K562 (cell line): ENCODE data around the gene BLID. TPM values are rescaled to one million over a fixed set of nuclear protein-coding genes. Genes with fewer than 3 reads are reported as not detected.

Source experiments
- ATAC-seq: fragments of 200-7000 bp; cut with Tn5 transposase; 3 replicates; pipeline ENCODE4 v1.9.1; 2020; ENCODE audit warnings: moderate library complexity
- BruUV-seq: library from RNA; stranded (reverse); fragments of 400-500 nt; replicated peaks from 2 replicates; lab custom pipeline; 2021; lab: Mats Ljungman, UMichigan
- CTCF ChIA-PET: fragments of 300-600 bp; formaldehyde crosslinking; extraction: SDS; loops from one replicate; lab custom pipeline; 2021; ENCODE audit warnings: low intra/inter-chr PET ratio; lab: Yijun Ruan, JAX
- POLR2A ChIA-PET: fragments of 300-600, 350-650 bp; sonication (Branson Sonifier 250); formaldehyde crosslinking; extraction: SDS; loops from one replicate; lab custom pipeline; 2021; ENCODE audit warnings: antibody characterized with exemption, inconsistent platforms; lab: Yijun Ruan, JAX
- DNase-seq, 4 experiments: peaks; one replicate each; pipeline versions ENCODE4 v3.0.0 to v3.0.0-alpha.2; 2011 to 2018; ENCODE audit warnings: low spot score in 3 of 4, mixed read lengths in 3 of 4; ENCODE audit errors: extremely low read depth in 1 of 4
- FAIRE-seq: peaks from 2 replicates; lab custom pipeline; 2011; peaks lifted over from hg19 to GRCh38; lab: Jason Lieb, UNC
- H2AFZ ChIP-seq: 2 replicates; pipeline ENCODE4 v1.6.0; 2011; ENCODE audit warnings: low read depth, low read length, control low read depth, inconsistent platforms
- H3K27ac ChIP-seq: fragments of 200-600 bp; 3 replicates; pipeline ENCODE4 v1.8.0; 2011; ENCODE audit warnings: low read depth, mild to moderate bottlenecking, control low read depth, inconsistent platforms, low read length, moderate library complexity, mixed read lengths; ENCODE audit errors: extremely low read depth
- H3K27me3 ChIP-seq, 2 experiments: fragments of 300-600 bp in 1 of 2; 2 replicates in 1 of 2; 3 replicates in 1 of 2; pipeline versions ENCODE4 v1.6.0 to v1.8.0; 2011; ENCODE audit warnings: inconsistent platforms in 2 of 2, low read length in 2 of 2, mild to moderate bottlenecking in 1 of 2, mixed read lengths in 1 of 2, moderate library complexity in 1 of 2; ENCODE audit not compliant: control insufficient read depth in 2 of 2, insufficient read depth in 2 of 2
- H3K36me3 ChIP-seq: fragments of 300-600 bp; 3 replicates; pipeline ENCODE4 v1.8.0; 2011; ENCODE audit warnings: mild to moderate bottlenecking, low read length, inconsistent platforms; ENCODE audit not compliant: control insufficient read depth, insufficient read depth
- H3K4me1 ChIP-seq, 2 experiments: fragments of 200-600 bp in 1 of 2; replicated peaks in 1 of 2; 2 replicates in 1 of 2; 3 replicates in 1 of 2; pipeline versions ENCODE4 v1.5.1 to v1.8.0; 2011; ENCODE audit warnings: inconsistent platforms in 2 of 2, low read length in 2 of 2, mild to moderate bottlenecking in 1 of 2, mixed read lengths in 1 of 2, moderate library complexity in 1 of 2; ENCODE audit not compliant: control insufficient read depth in 2 of 2, insufficient read depth in 2 of 2
- H3K4me2 ChIP-seq: 2 replicates; pipeline ENCODE4 v1.6.1; 2011; ENCODE audit warnings: low read length, control low read depth, inconsistent platforms, mixed read lengths; ENCODE audit not compliant: insufficient read depth
- H3K4me3 ChIP-seq: fragments of 200-600 bp; sonication (generic), shearing (Covaris generic); 2 replicates; pipeline ENCODE4 v1.5.1; 2016; ENCODE audit warnings: control low read depth, inconsistent platforms
- H3K79me2 ChIP-seq: fragments of 200-600 bp; 3 replicates; pipeline ENCODE4 v1.8.0; 2011; ENCODE audit warnings: low read length, inconsistent platforms; ENCODE audit not compliant: control insufficient read depth, insufficient read depth
- H3K9ac ChIP-seq, 2 experiments: 2 replicates each; pipeline versions ENCODE4 v1.6.0 to v1.6.1; 2011; ENCODE audit warnings: low read depth in 2 of 2, low read length in 2 of 2, control low read depth in 1 of 2, inconsistent platforms in 1 of 2, mild to moderate bottlenecking in 1 of 2, mixed read lengths in 1 of 2; ENCODE audit not compliant: insufficient read depth in 1 of 2
- H3K9me1 ChIP-seq: one replicate; pipeline ENCODE4 v1.6.0; 2011; ENCODE audit warnings: inconsistent platforms, mild to moderate bottlenecking, low read length, moderate library complexity; ENCODE audit not compliant: control insufficient read depth, insufficient read depth
- H3K9me3 ChIP-seq: replicated peaks from 2 replicates; pipeline ENCODE4 v1.5.1; 2011; ENCODE audit warnings: low read depth, low read length, inconsistent platforms; ENCODE audit not compliant: control insufficient read depth, insufficient read depth
- H4K20me1 ChIP-seq: replicated peaks from 2 replicates; pipeline ENCODE4 v1.6.1; 2011; ENCODE audit warnings: low read length, inconsistent platforms, mixed read lengths; ENCODE audit not compliant: control insufficient read depth, insufficient read depth
- BACH1 ChIP-seq: fragments of 200-800 bp; sonication (Bioruptor generic); IDR thresholded peaks from 2 replicates; pipeline ENCODE4 v1.6.1; 2016; ENCODE audit warnings: missing genetic modification characterization, missing compliant biosample characterization
- DIDO1 ChIP-seq: fragments of 450-650 bp; IDR thresholded peaks from 2 replicates; pipeline ENCODE4 v1.6.1; 2016; ENCODE audit warnings: low read depth, missing biosample characterization, missing genetic modification characterization
- HCFC1 ChIP-seq: IDR thresholded peaks from 2 replicates; pipeline ENCODE4 v1.6.1; 2012; ENCODE audit warnings: low read depth, low read length, improper control_type of control experiment
- PHB2 ChIP-seq: fragments of 450-650 bp; IDR thresholded peaks from 2 replicates; pipeline ENCODE4 v1.6.1; 2017; ENCODE audit warnings: low read depth
- POLR3G ChIP-seq: IDR thresholded peaks from 2 replicates; pipeline ENCODE4 v1.6.1; 2011; ENCODE audit not compliant: insufficient read length, insufficient replicate concordance; ENCODE audit errors: extremely low read depth
- RBFOX2 ChIP-seq: fragments of 200-400 bp; formaldehyde crosslinking; IDR thresholded peaks from 2 replicates; pipeline ENCODE4 v1.6.1; 2017; ENCODE audit warnings: low read depth, mild to moderate bottlenecking, low read length, moderate library complexity
- RFX1 ChIP-seq: fragments of 450-650 bp; IDR thresholded peaks from 2 replicates; pipeline ENCODE4 v1.6.1; 2016; ENCODE audit warnings: mild to moderate bottlenecking, moderate library complexity
- SOX6 ChIP-seq: fragments of 450-650 bp; IDR thresholded peaks from 2 replicates; pipeline ENCODE4 v1.6.1; 2014; ENCODE audit warnings: mild to moderate bottlenecking
- TAL1 ChIP-seq: fragments of 450-650 bp; IDR thresholded peaks from 2 replicates; pipeline ENCODE4 v1.6.1; 2016; ENCODE audit warnings: mild to moderate bottlenecking
- THRB ChIP-seq: fragments of 450-650 bp; formaldehyde crosslinking; conservative IDR thresholded peaks from 2 replicates; pipeline ENCODE4 v1.4.0; 2022; ENCODE audit warnings: mild to moderate bottlenecking, missing genetic modification characterization
- ZNF184 ChIP-seq: sonication (generic); formaldehyde crosslinking; IDR thresholded peaks from 2 replicates; pipeline ENCODE4 v1.5.0; 2020; ENCODE audit warnings: missing genetic modification reagents
- ZNF224 ChIP-seq: sonication (generic); formaldehyde crosslinking; IDR thresholded peaks from 2 replicates; pipeline ENCODE4 v1.8.0; 2022; ENCODE audit warnings: mild to moderate bottlenecking, missing genetic modification reagents
- ZNF644 ChIP-seq: fragments of 200-800 bp; sonication (Bioruptor generic); IDR thresholded peaks from 2 replicates; pipeline ENCODE4 v1.6.1; 2016; ENCODE audit warnings: low read depth, missing genetic modification characterization, missing compliant biosample characterization
- ZNF77 ChIP-seq: fragments of 250-450 bp; sonication (Bioruptor Pico); IDR thresholded peaks from 2 replicates; pipeline ENCODE4 v1.5.0; 2020
- WGBS: fragments of 100-300 bp; shearing (Covaris generic); methylation state at CpG from one replicate; pipeline ENCODE4 v1.1.6; 2016; ENCODE audit warnings: low coverage, mixed read lengths; ENCODE audit not compliant: insufficient coverage; ENCODE audit errors: missing lambda C conversion rate; 5-methylcytosine and 5-hydroxymethylcytosine counted together
- in situ Hi-C: fragments of 300-500 bp; cut with MboI; formaldehyde crosslinking; loops from 4 replicates; pipeline ENCODE4 v1.15.0; 2018; ENCODE audit warnings: inconsistent platforms, mixed read lengths
- intact Hi-C: fragments of 100-400 bp; cut with micrococcal nuclease; formaldehyde crosslinking; loops from 2 replicates; pipeline ENCODE4 v1.14.2; 2022
- polyA plus RNA-seq, 8 experiments: library from polyadenylated mRNA; depleted of rRNA in 4 of 8; stranded (reverse) in 5 of 8; unstranded in 3 of 8; fragments of >200 nt; fragmentation: Nextera tagmentation in 2 of 8; fragmentation: Illumina TruSeq in 1 of 8; extraction: Ambion mirVana in 2 of 8; extraction: Trizol in 1 of 8; gene quantifications; 2 replicates each; pipeline versions ENCODE4 v1.2.1 to v1.2.3, GENCODE V29; 2011 to 2014; ENCODE audit warnings: inconsistent platforms in 1 of 8, missing spikeins in 1 of 8
- total RNA-seq, 7 experiments: library from RNA; depleted of rRNA in 6 of 7; stranded (reverse); fragments of >200 nt in 6 of 7; fragmentation: Illumina TruSeq in 2 of 7; extraction: Trizol in 2 of 7; gene quantifications; 2 replicates each; pipeline versions ENCODE4 v1.2.1 to v1.2.3, GENCODE V29; 2011 to 2021; ENCODE audit warnings: low replicate concordance in 1 of 7
- TF ChIP-seq, protein P1 (sequence below): sonication (generic); formaldehyde crosslinking; IDR thresholded peaks from 2 replicates; pipeline ENCODE4 v1.8.1; 2023; ENCODE audit warnings: mild to moderate bottlenecking, missing genetic modification reagents

Gene BLID
- total and polyA plus RNA-seq, 9 of the 15 experiments (the other 6 are each of a cell fraction or from before 2014, with no cell fraction given) = not detected

GRCh38 chr11:122069707-122070360 lies 46.2 kb downstream of the BLID start:
- intact Hi-C loops = no loop called here
- under 1% methylated on average over 7 of the region's 7 CpGs for WGBS
- H3K36me3 ChIP-seq = no peaks in the 10 kb centered on the region
- in situ Hi-C loops = no loop called here
- H3K9me1 ChIP-seq = no peaks in the 10 kb centered on the region
- no peak overlapping the region for H2AFZ ChIP-seq
- H3K4me2 ChIP-seq = no peak overlapping the region
- no peaks in the 10 kb centered on the region for H4K20me1 ChIP-seq
- H3K9me3 ChIP-seq = no peaks in the 10 kb centered on the region; the same call in 1 of the 2 replicates
- POLR2A ChIA-PET = no interaction called here
- H3K27ac ChIP-seq = no peak overlapping the region
- no peak overlapping the region for H3K4me3 ChIP-seq
- DNase-seq (no peak), FAIRE-seq (no peak), ATAC-seq (no peak)
- H3K4me1 ChIP-seq = no peaks in the 10 kb centered on the region
- CTCF ChIA-PET = no interaction called here
- H3K79me2 ChIP-seq = no peaks in the 10 kb centered on the region
- no peak overlapping the region for H3K9ac ChIP-seq
- TF ChIP-seq ZNF224 (CRISPR knock-in tag) (no peak), RFX1 (peak; percentile 53)
- no peaks in the 10 kb centered on the region for H3K27me3 ChIP-seq
- no TSS peak for BruUV-seq

GRCh38 chr11:122068837-122069236 lies 47.2 kb downstream of the BLID start:
- POLR2A ChIA-PET = no interaction called here

More at GRCh38 chr11:122068837-122069236, 47.2 kb downstream of the BLID start:
- no peaks in the 10 kb centered on the region for H3K4me1 ChIP-seq
- in situ Hi-C loops = no loop called here
- H3K36me3 ChIP-seq = no peaks in the 10 kb centered on the region
- H3K9ac ChIP-seq = no peak overlapping the region
- CTCF ChIA-PET = no interaction called here
- no peak overlapping the region for H2AFZ ChIP-seq
- DNase-seq (no peak), FAIRE-seq (no peak)
- H3K79me2 ChIP-seq = no peaks in the 10 kb centered on the region
- WGBS = 0% methylated on average over 3 of the region's 3 CpGs
- H3K27ac ChIP-seq = no peak overlapping the region
- H4K20me1 ChIP-seq = no peaks in the 10 kb centered on the region
- no peak overlapping the region for H3K4me2 ChIP-seq
- BruUV-seq = no TSS peak
- H3K9me1 ChIP-seq = no peaks in the 10 kb centered on the region
- H3K4me3 ChIP-seq = no peak overlapping the region
- H3K27me3 ChIP-seq = no peaks in the 10 kb centered on the region
- intact Hi-C loops = no loop called here
- TF ChIP-seq SOX6 = no peak
- no peak for TF ChIP-seq THRB (CRISPR knock-in tag)
- no peak for TF ChIP-seq DIDO1 (tag)
- no peak for TF ChIP-seq POLR3G
- TF ChIP-seq, protein P1, sequence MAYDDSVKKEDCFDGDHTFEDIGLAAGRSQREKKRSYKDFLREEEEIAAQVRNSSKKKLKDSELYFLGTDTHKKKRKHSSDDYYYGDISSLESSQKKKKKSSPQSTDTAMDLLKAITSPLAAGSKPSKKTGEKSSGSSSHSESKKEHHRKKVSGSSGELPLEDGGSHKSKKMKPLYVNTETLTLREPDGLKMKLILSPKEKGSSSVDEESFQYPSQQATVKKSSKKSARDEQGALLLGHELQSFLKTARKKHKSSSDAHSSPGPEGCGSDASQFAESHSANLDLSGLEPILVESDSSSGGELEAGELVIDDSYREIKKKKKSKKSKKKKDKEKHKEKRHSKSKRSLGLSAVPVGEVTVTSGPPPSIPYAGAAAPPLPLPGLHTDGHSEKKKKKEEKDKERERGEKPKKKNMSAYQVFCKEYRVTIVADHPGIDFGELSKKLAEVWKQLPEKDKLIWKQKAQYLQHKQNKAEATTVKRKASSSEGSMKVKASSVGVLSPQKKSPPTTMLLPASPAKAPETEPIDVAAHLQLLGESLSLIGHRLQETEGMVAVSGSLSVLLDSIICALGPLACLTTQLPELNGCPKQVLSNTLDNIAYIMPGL (CRISPR knock-in tag) = no peak
- no peak for TF ChIP-seq ZNF184 (CRISPR knock-in tag)
- TF ChIP-seq ZNF644 = no peak
- TF ChIP-seq ZNF77 (CRISPR knock-in tag) = no peak
- TF ChIP-seq BACH1 (tag) = no peak
- no peak for TF ChIP-seq PHB2
- TF ChIP-seq TAL1 = no peak
- TF ChIP-seq RBFOX2 = no peak
- no peak for TF ChIP-seq HCFC1
- TF ChIP-seq, all 486 proteins: peak for 0
- H3K9me3 ChIP-seq = no peaks in the 10 kb centered on the region; the same call in 1 of the 2 replicates
- no peak for ATAC-seq
